Hepatocyte (in vitro differentiated cells): Measurements from ENCODE around the gene EFHB. TPM values are rescaled to one million over a fixed set of nuclear protein-coding genes. Genes with fewer than 3 reads are reported as not detected.
A peak's percentile ranks its signal among the peaks of the same experiment; 100 is the strongest.

Experiments
- DNase-seq: peaks from one replicate; pipeline ENCODE4 v3.0.0-alpha.2; 2016; ENCODE audit warnings: low spot score
- H2AFZ ChIP-seq: fragments of 200-600 bp; sonication (generic); 2 replicates; pipeline ENCODE4 v1.6.0; 2016; ENCODE audit warnings: antibody characterized with exemption, mild to moderate bottlenecking
- H3K27ac ChIP-seq: fragments of 200-600 bp; sonication (generic); 2 replicates; pipeline ENCODE4 v1.5.1; 2016; ENCODE audit warnings: mild to moderate bottlenecking
- H3K27me3 ChIP-seq: fragments of 200-600 bp; sonication (generic); 2 replicates; pipeline ENCODE4 v1.6.1; 2016
- H3K36me3 ChIP-seq: fragments of 200-600 bp; sonication (generic); replicated peaks from 2 replicates; pipeline ENCODE4 v1.5.1; 2016; ENCODE audit warnings: low read depth; ENCODE audit not compliant: insufficient read depth
- H3K4me1 ChIP-seq: fragments of 200-600 bp; sonication (generic); 2 replicates; pipeline ENCODE4 v1.5.1; 2016; ENCODE audit warnings: mild to moderate bottlenecking, moderate library complexity; ENCODE audit not compliant: insufficient read depth
- H3K4me2 ChIP-seq: fragments of 200-600 bp; sonication (generic); 2 replicates; pipeline ENCODE4 v1.6.0; 2016
- H3K4me3 ChIP-seq: fragments of 200-600 bp; sonication (generic); 2 replicates; pipeline ENCODE4 v1.5.1; 2016; ENCODE audit warnings: mild to moderate bottlenecking
- H3K79me2 ChIP-seq: fragments of 200-600 bp; sonication (generic); 2 replicates; pipeline ENCODE4 v1.6.0; 2017; ENCODE audit warnings: mild to moderate bottlenecking
- H3K9me2 ChIP-seq: fragments of 200-600 bp; sonication (generic); replicated peaks from 2 replicates; pipeline ENCODE4 v1.6.0; 2017; ENCODE audit warnings: mild to moderate bottlenecking; ENCODE audit not compliant: insufficient read depth
- H3K9me3 ChIP-seq: fragments of 200-600 bp; sonication (generic); 2 replicates; pipeline ENCODE4 v1.5.1; 2016; ENCODE audit warnings: low read depth, mild to moderate bottlenecking
- H4K20me1 ChIP-seq: fragments of 200-600 bp; sonication (generic); 2 replicates; pipeline ENCODE4 v1.6.0; 2016; ENCODE audit warnings: mild to moderate bottlenecking; ENCODE audit not compliant: insufficient read depth, poor library complexity, severe bottlenecking
- CTCF ChIP-seq: fragments of 200-600 bp; sonication (generic); IDR thresholded peaks from 2 replicates; pipeline ENCODE4 v1.5.1; 2016; ENCODE audit warnings: antibody characterized with exemption, mild to moderate bottlenecking; ENCODE audit not compliant: poor library complexity
- EZH2 ChIP-seq: fragments of 200-600 bp; sonication (generic); IDR thresholded peaks from 2 replicates; pipeline ENCODE4 v1.6.1; 2016; ENCODE audit warnings: antibody characterized with exemption, mild to moderate bottlenecking, borderline replicate concordance
- EZH2phosphoT487 ChIP-seq: fragments of 200-600 bp; sonication (generic); IDR thresholded peaks from one replicate; pipeline ENCODE4 v1.6.1; 2018; ENCODE audit warnings: antibody characterized with exemption, mild to moderate bottlenecking, low read depth, moderate library complexity; ENCODE audit not compliant: unreplicated experiment, severe bottlenecking
- WGBS: methylation state at CpG from one replicate; pipeline ENCODE4 v1.1.6; 2016; ENCODE audit warnings: low lambda C conversion rate; ENCODE audit errors: missing lambda C conversion rate; 5-methylcytosine and 5-hydroxymethylcytosine counted together
- polyA plus RNA-seq: library from polyadenylated mRNA; unstranded; fragments of >200 nt; fragmentation: Nextera tagmentation; extraction: Ambion mirVana; gene quantifications from 2 replicates; pipeline ENCODE4 v1.2.1, GENCODE V29; 2016
- total RNA-seq: library from RNA; depleted of rRNA; stranded (reverse); fragments of >200 nt; gene quantifications from 2 replicates; pipeline ENCODE4 v1.2.3, GENCODE V29; 2014

The EFHB gene
- total and polyA plus RNA-seq, 2 experiments from 2014 or later: 0.70 TPM; not detected in 1

- Histone ChIP-seq H4K20me1 (no peaks in the 10 kb centered on the region), H3K9me3 (no peaks in the 10 kb centered on the region), H3K4me1 (no peaks in the 10 kb centered on the region), H3K36me3 (no peaks in the 10 kb centered on the region), H3K4me3 (no peak overlapping the region), H3K4me2 (no peak overlapping the region), H2AFZ (no peak overlapping the region), H3K9me2 (no peaks in the 10 kb centered on the region), H3K27me3 (no peaks in the 10 kb centered on the region), H3K27ac (peak overlapping the region; percentile 4), H3K79me2 (no peaks in the 10 kb centered on the region)
- WGBS: 63% methylated on average over 7 of the region's 7 CpGs
- TF ChIP-seq EZH2: no peak
- TF ChIP-seq EZH2phosphoT487: no peak
- TF ChIP-seq CTCF: no peak
- DNase-seq: peak; percentile 26
These were observed 3.7 kb upstream of the EFHB start for GRCh38 chr3:19937459-19938294.

GRCh38 chr3:19932422-19932821 is 1.6 kb downstream of the EFHB start:
- no peak overlapping the region for H3K4me3 ChIP-seq
- H3K4me2 ChIP-seq: no peak overlapping the region
- no peaks in the 10 kb centered on the region for H3K9me2 ChIP-seq
- TF ChIP-seq EZH2phosphoT487 (no peak), EZH2 (no peak), CTCF (no peak)
- 92% methylated on average over 2 of the region's 2 CpGs for WGBS
- no peaks in the 10 kb centered on the region for H3K79me2 ChIP-seq
- H3K36me3 ChIP-seq: no peaks in the 10 kb centered on the region
- no peak overlapping the region for H3K27ac ChIP-seq
- no peaks in the 10 kb centered on the region for H4K20me1 ChIP-seq
- no peaks in the 10 kb centered on the region for H3K27me3 ChIP-seq
- DNase-seq: no peak
- H3K9me3 ChIP-seq: no peaks in the 10 kb centered on the region
- H3K4me1 ChIP-seq: no peaks in the 10 kb centered on the region
- no peak overlapping the region for H2AFZ ChIP-seq

GRCh38 chr3:19931767-19932188 is 2.2 kb downstream of the EFHB start:
- no peaks in the 10 kb centered on the region for H3K4me1 ChIP-seq
- DNase-seq: no peak
- no peak overlapping the region for H3K27ac ChIP-seq
- WGBS: 52% methylated on average over 1 of the region's 1 CpG
- H3K9me3 ChIP-seq: no peaks in the 10 kb centered on the region
- no peak for TF ChIP-seq CTCF
- TF ChIP-seq EZH2phosphoT487: no peak
- TF ChIP-seq EZH2: no peak
- no peaks in the 10 kb centered on the region for H3K36me3 ChIP-seq
- no peaks in the 10 kb centered on the region for H3K9me2 ChIP-seq
- H3K4me2 ChIP-seq: no peak overlapping the region
- no peaks in the 10 kb centered on the region for H3K79me2 ChIP-seq
- no peaks in the 10 kb centered on the region for H3K27me3 ChIP-seq
- H3K4me3 ChIP-seq: no peak overlapping the region
- no peak overlapping the region for H2AFZ ChIP-seq
- H4K20me1 ChIP-seq: no peaks in the 10 kb centered on the region
